ENCODE data around the gene PHAF1. TPM values are rescaled to one million over a fixed set of nuclear protein-coding genes. Genes with fewer than 3 reads are reported as not detected.

PHAF1 gene
- total and polyA plus RNA-seq, 2 of the 8 experiments (the other 6 are each of a cell fraction or from before 2014, with no cell fraction given): 18.6 to 26.4 TPM

DNA sequence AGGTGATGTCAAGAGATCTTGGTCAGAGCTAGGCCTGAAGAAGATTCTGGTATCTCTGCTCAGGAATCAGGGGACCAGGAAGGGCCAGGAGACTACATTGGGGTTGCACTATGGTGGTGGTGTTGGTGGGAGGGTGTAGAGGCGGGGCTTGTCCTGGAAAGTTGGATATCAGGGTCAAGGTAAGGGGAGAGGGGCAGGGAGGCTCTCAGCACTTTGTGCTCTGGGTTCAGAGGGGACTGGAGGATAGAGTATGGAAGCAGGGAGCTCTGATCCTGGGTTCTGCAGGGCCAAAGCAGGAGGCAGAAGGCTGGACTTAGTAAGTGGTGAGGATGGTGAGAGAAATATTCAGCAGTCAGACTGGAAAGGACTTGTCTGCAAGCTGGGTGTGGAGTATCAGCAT, 63.6 kb downstream of the PHAF1 start:
- Histone ChIP-seq H3K79me1 (ENCODE audit: low read depth, low read length) (peaks cover 2% of the 10 kb centered on the region; the same call in 1 of the 2 replicates), H2BK5ac (ENCODE audit: low read depth, low read length) (no peak overlapping the region), H2BK120ac (replicated peaks; ENCODE audit: low read depth, low read length) (no peak overlapping the region), H3K27ac (ENCODE audit: low read depth, low read length) (no peak overlapping the region), H2AFZ (ENCODE audit: low read length) (no peak overlapping the region), H3K23ac (ENCODE audit: insufficient read length) (no peak overlapping the region), H3K4ac (replicated peaks; ENCODE audit: insufficient read length, low read depth, low read length) (no peak overlapping the region), H3K9me3 (ENCODE audit: insufficient read depth in 2 of 2, low read depth in 1 of 2, low read length in 1 of 2) (no peaks in the 10 kb centered on the region), H4K5ac (ENCODE audit: insufficient read length, low read depth, low read length) (no peak overlapping the region), H2AK5ac (ENCODE audit: low read depth, low read length) (no peak overlapping the region), H3K23me2 (ENCODE audit: low read depth, low read length) (peaks cover 27% of the 10 kb centered on the region), H3K56ac (replicated peaks; ENCODE audit: insufficient read length, low read depth, low read length) (no peak overlapping the region), H2BK20ac (ENCODE audit: low read length) (no peak overlapping the region), H3K14ac (ENCODE audit: insufficient read length) (no peak overlapping the region), H2BK15ac (ENCODE audit: low read length) (peak overlapping the region; percentile 81; the same call in 1 of the 2 replicates), H2BK12ac (ENCODE audit: low read depth, low read length) (no peak overlapping the region), H3K36me3 (ENCODE audit: control insufficient read depth in 2 of 4, insufficient read depth in 4 of 4, low read length in 3 of 4) (no peaks in the 10 kb centered on the region), H3K79me2 (ENCODE audit: control insufficient read depth in 1 of 2, insufficient read depth in 2 of 2, low read length in 2 of 2) (no peaks in the 10 kb centered on the region), H3K27me3 (replicated peaks in 1 of 4; ENCODE audit: control insufficient read depth in 3 of 4, extremely low read depth in 1 of 4, insufficient read depth in 3 of 4, low read length in 3 of 4) (peaks cover 57 to 93% (median 90%) of the 10 kb centered on the region in 4 experiments), H3K4me1 (replicated peaks in 1 of 4; ENCODE audit: control insufficient read depth in 3 of 4, insufficient read depth in 4 of 4, low read length in 3 of 4) (peaks cover 0 to 40% (median 27%) of the 10 kb centered on the region in 4 experiments; a peak in 6 of 7 replicates), H3K9ac (replicated peaks in 1 of 4; ENCODE audit: extremely low read depth in 1 of 4, low read depth in 3 of 4, low read length in 3 of 4) (no peak overlapping the region), H4K20me1 (replicated peaks in 1 of 2; ENCODE audit: control insufficient read depth in 1 of 2, insufficient read depth in 2 of 2, low read length in 2 of 2) (peaks cover 7 to 22% of the 10 kb centered on the region in 2 experiments), H4K8ac (ENCODE audit: extremely low read depth, insufficient read depth, low read length) (no peak overlapping the region), H3K18ac (ENCODE audit: extremely low read depth, low read length) (0 out of 2 replicates have a peak overlapping the region, but pooled peaks have one; percentile 10), H3K4me2 (ENCODE audit: insufficient read depth in 1 of 2, low read depth in 2 of 2, low read length in 2 of 2) (peak overlapping the region; percentile 71 to 92), H4K91ac (replicated peaks; ENCODE audit: insufficient read length, low read length) (no peak overlapping the region), H3K4me3 (ENCODE audit: extremely low read depth in 1 of 4, insufficient read depth in 2 of 4, low read depth in 3 of 4, low read length in 4 of 4) (peak overlapping the region; percentile 27 to 57 (median 34); a peak in 6 of 8 replicates)
- FAIRE-seq: no peak
- 31% methylated on average over 1 of the region's 1 CpG; no CpG with 5 or more reads in 1 of the 2 experiments for WGBS, 2 experiments (ENCODE audit: extremely low coverage in 1 of 2, insufficient coverage in 1 of 2, insufficient read length in 1 of 2, insufficient replicate concordance in 2 of 2, low coverage in 1 of 2, low lambda C conversion rate in 2 of 2, missing lambda C conversion rate in 1 of 2)
- CTCF ChIA-PET (ENCODE audit: partially characterized antibody): interaction anchor here (0.6 to 19.3 kb wide), 7 partner anchors 8 to 262 kb away, joined by 3 to 291 read pairs (median 4); partner anchors contain the start of genes B3GNT9, EXOC3L1, FBXL8 and HSF4
- TF ChIP-seq JUND (IDR thresholded peaks at IDR 0.05; ENCODE audit: low read length) (no peak), BACH1 (IDR thresholded peaks at IDR 0.05; ENCODE audit: low read length) (no peak), POLR2A (IDR thresholded peaks at IDR 0.05; ENCODE audit: control extremely low read depth in 1 of 2, low read depth in 2 of 2, low read length in 2 of 2) (no peak)
- POLR2A ChIA-PET (ENCODE audit: partially characterized antibody): interaction anchor here (1.8 to 7.3 kb wide), 5 partner anchors 9 to 24 kb away, joined by 3 to 59 read pairs (median 10); partner anchors contain the start of genes FBXL8, HSF4 and TRADD
- DNase-seq (ENCODE audit: low read depth in 1 of 2, low spot score in 2 of 2): peak in 1 of 2 experiments; percentile 47

Measured in H1 (cell line).